Measurements from ENCODE around the gene CP. TPM values are rescaled to one million over a fixed set of nuclear protein-coding genes. Genes with fewer than 3 reads are reported as not detected.

Gene CP
- total and polyA plus RNA-seq, 2 of the 13 experiments (the other 11 are each of a cell fraction or from before 2014, with no cell fraction given): 42.6 to 789 TPM

- TF ChIP-seq ZNF446 (CRISPR knock-in tag; IDR thresholded peaks at IDR 0.05): 0 out of 2 replicates have a peak, but pooled peaks have one; percentile 51
- TF ChIP-seq CEBPZ (IDR thresholded peaks at IDR 0.05; ENCODE audit: low read length): no peak
- peak; percentile 50; the same call in 1 of the 2 replicates for TF ChIP-seq ESRRA (CRISPR knock-in tag; IDR thresholded peaks at IDR 0.05; ENCODE audit: low read depth)
- TF ChIP-seq SUZ12 (IDR thresholded peaks at IDR 0.05; ENCODE audit: low read depth, low read length): no peak
- peak; percentile 66; the same call in 1 of the 2 replicates for TF ChIP-seq HOXD1 (CRISPR knock-in tag; IDR thresholded peaks at IDR 0.05)
- 0 out of 2 replicates have a peak, but pooled peaks have one; percentile 22 for TF ChIP-seq ZNF552 (CRISPR knock-in tag; IDR thresholded peaks at IDR 0.05; ENCODE audit: borderline replicate concordance)
- TF ChIP-seq RXRB (CRISPR knock-in tag; IDR thresholded peaks at IDR 0.05; ENCODE audit: borderline replicate concordance): peak; percentile 41; the same call in 1 of the 2 replicates
- peak; percentile 68 for TF ChIP-seq TFE3 (CRISPR knock-in tag; IDR thresholded peaks at IDR 0.05)
- TF ChIP-seq ZC3H4 (CRISPR knock-in tag; IDR thresholded peaks at IDR 0.05; ENCODE audit: borderline replicate concordance): no peak
- 0 out of 2 replicates have a peak, but pooled peaks have one; percentile 31 for TF ChIP-seq ZNF260 (CRISPR knock-in tag; IDR thresholded peaks at IDR 0.05; ENCODE audit: borderline replicate concordance, low read depth)
- TF ChIP-seq ZNF788 (CRISPR knock-in tag; IDR thresholded peaks at IDR 0.05; ENCODE audit: borderline replicate concordance): peak; percentile 82
- TF ChIP-seq ZNF362 (CRISPR knock-in tag; IDR thresholded peaks at IDR 0.05; ENCODE audit: borderline replicate concordance): peak; percentile 45; the same call in 1 of the 2 replicates
- TF ChIP-seq HNRNPH1 (optimal IDR thresholded peaks at IDR 0.05; ENCODE audit: low read depth, low read length): no peak
- peak; percentile 47; the same call in 1 of the 2 replicates for TF ChIP-seq ZNF337 (CRISPR knock-in tag; IDR thresholded peaks at IDR 0.05; ENCODE audit: borderline replicate concordance, low read depth)
- no peak for TF ChIP-seq EHMT2 (IDR thresholded peaks at IDR 0.05; ENCODE audit: borderline replicate concordance, low read depth, low read length)
- peak; percentile 53; the same call in 1 of the 2 replicates for TF ChIP-seq CREBL2 (CRISPR knock-in tag; IDR thresholded peaks at IDR 0.05; ENCODE audit: borderline replicate concordance)
- TF ChIP-seq NFYB (CRISPR knock-in tag; IDR thresholded peaks at IDR 0.05): peak; percentile 29; the same call in 1 of the 2 replicates
- TF ChIP-seq FOXM1 (CRISPR knock-in tag; IDR thresholded peaks at IDR 0.05): no peak
- peak; percentile 51 for TF ChIP-seq ZFP90 (CRISPR knock-in tag; IDR thresholded peaks at IDR 0.05; ENCODE audit: borderline replicate concordance)
- no peak; the same call in 1 of the 2 replicates for TF ChIP-seq ZNF558 (CRISPR knock-in tag; IDR thresholded peaks at IDR 0.05; ENCODE audit: borderline replicate concordance)
- no peak for TF ChIP-seq RELA (CRISPR knock-in tag; IDR thresholded peaks at IDR 0.05)
- peak; percentile 80 for TF ChIP-seq ARNTL (CRISPR knock-in tag; IDR thresholded peaks at IDR 0.05)
- no peak for TF ChIP-seq NR3C1 (CRISPR knock-in tag; IDR thresholded peaks at IDR 0.05)
Observed at GRCh38 chr3:149129326-149130205, 92.1 kb downstream of the CP start, which contains the start of gene HPS3 (continued).

Measured in HepG2 (cell line).